Measurements from ENCODE around the gene C14orf180.

The C14orf180 gene

DNA sequence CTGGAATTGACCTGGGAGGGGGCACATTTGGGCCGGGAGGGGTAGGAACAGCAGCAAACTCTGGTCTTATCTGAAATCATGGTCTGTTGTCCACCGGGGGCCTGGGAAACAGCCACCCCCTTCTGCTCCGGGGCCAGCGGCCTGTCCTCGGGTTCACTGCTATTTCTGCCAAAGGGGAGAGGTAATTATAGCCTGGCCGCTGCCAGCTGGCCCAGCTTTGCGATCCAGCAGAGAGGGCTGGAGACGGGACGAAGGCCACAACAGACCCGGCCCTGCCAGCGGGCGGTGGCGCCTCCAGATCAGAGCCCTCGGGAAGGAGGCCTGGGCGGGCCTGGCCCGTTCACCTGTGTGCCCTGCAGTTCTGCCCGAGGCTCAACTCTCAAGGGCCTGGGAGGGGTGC, at the start of gene C14orf180:
C14orf180 (plus strand) TSS at position 258 of the 400 bp plus-strand sequence. CDS start 6,667 bp downstream, outside the sequence.
- DNase-seq (ENCODE audit: low read depth) = no peak

DNA sequence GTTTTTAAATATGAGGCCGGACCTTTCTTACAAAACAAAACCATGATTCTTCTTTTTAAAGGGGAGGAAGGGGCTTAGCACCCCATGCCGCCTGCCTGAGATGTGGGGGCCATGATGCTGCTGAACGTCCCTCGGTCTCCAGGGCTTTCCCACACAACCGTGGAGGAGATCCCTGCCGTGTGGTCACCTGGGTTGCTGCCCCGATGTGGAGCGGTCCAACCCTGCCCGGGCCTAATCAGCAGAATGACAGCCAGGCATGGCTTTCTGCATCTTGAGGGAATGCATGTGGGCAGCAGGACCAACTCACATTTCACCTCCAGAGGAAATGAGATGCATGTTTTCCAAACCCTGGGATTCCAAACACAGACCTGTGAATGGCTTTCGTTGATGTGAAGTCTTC, 48.9 kb upstream of the C14orf180 start:
- no peak for DNase-seq (ENCODE audit: low read depth)

DNA sequence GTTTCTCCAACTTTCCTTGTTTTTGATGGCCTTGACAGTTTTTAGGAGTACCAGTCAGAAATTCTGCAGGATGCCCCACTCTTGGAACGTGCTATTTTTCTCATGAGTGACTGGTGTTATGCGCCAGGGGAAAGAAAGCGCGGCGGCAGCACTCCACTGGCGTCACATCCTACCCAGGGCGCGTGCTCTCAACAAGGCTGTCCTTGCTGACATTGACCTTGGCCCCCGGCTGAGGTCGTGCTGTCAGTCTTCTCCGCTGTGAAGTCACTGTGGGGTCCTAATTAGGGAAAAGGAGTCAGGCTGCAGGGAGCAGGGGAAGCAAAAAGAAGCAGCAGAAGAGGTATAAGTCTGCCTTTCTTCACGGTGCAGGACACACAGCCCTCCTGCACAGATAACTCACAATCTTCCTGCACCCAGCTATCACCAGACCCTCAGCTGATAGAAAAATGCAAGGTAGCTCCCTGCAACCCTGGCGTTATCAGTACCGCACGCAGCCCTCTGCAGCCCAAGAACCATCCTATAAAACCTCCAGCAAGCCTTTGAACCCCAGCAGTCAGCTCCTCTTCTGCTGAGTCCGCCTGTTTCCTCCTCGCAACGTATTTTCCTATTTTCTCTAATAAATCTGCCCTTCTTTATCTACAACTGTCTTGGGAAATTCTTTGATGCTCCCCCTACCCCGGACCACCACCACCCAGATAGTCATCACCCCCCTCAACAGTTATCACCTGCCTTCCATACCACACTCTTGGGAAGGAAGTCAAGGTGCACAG, 48.0 kb upstream of the C14orf180 start:
- no peak for DNase-seq (ENCODE audit: low read depth)

DNA sequence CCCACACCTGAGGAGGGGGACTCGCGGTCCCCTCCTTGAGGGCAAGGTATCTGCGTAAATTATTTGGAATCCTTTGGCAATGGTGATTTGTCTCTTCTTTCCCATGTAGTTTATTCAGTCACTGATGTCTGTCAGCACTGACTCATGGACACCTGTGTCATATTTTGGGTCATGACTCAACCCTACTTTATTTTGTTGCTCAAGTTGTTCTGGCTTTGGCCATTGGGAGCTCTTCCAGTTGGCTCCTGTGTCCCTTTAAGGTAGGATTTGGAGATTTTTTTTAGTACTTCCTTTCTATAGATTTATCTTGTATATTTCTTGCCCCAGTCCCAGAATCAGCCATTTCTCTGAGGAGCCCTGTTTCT, 47.4 kb upstream of the C14orf180 start:
- DNase-seq (ENCODE audit: low read depth) = no peak

DNA sequence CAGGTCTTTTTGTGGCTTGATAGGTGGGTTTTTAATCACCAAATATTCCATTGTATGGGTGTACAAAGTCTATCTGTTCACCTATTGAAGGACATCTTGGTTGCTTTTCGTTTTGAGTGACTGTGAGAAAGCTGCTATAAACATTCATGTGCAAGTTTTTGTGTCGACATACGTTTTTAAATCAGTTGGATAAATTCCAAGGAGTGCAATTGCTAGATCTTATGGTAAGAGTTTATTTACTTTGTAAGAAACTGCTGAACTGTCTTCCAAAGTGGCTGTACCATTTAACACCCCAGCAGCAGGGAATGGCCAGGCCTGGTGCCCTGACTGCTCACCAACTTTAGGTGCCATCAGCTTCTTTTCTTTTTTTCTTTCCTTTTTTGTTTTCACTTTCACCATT, 45.5 kb upstream of the C14orf180 start:
- DNase-seq (ENCODE audit: low read depth) = no peak

DNA sequence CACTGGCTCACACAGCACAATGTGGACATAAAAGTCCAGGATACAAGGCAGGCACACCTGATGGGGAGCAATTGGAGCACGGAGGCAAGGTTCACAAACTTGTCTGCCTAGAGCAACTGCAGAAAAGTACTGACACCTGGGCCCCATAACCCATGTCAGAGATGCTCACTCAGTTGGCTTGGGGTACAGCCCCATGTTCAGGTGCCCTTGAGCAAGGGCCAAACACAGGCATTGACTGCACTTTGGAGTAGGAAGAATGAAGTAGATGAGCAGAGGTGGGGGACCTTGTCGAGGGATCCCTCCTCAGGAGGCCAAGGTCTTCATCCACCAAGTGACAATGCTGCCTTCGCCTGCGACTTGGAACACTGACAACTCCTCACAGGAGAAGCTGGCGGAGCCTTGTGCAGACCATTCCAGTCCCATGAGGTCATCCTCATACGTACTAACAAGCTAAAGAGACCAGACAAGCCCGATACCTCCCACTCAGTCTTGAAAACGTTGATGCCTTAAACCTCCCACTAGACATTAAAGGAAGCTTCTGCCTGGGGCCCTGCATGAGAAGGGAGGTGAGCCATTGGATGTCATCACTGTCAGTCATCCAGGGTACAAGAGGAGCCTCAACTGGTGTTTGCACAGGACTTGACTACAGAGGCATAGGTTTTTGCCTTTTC, 42.5 kb upstream of the C14orf180 start:
- DNase-seq (ENCODE audit: low read depth) = no peak

DNA sequence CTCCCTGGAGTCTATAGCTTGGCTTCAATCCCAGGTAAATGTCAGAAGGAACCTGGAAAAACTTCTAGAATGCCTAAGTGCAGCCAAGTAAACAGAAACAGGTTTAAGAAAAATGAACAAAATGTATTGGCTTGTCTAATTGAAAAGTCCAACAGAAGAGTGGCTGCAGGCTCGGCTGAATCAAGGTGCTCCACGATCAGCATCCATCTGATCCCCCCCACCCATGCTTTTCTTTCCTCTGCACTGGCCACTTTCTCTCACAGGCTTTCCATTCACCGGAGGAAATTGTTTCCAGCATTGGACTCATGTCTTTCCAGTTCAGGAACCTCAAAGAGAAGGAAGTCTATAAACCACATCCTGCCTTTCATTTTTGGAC, 42.0 kb upstream of the C14orf180 start:
- no peak for DNase-seq (ENCODE audit: low read depth)

DNA sequence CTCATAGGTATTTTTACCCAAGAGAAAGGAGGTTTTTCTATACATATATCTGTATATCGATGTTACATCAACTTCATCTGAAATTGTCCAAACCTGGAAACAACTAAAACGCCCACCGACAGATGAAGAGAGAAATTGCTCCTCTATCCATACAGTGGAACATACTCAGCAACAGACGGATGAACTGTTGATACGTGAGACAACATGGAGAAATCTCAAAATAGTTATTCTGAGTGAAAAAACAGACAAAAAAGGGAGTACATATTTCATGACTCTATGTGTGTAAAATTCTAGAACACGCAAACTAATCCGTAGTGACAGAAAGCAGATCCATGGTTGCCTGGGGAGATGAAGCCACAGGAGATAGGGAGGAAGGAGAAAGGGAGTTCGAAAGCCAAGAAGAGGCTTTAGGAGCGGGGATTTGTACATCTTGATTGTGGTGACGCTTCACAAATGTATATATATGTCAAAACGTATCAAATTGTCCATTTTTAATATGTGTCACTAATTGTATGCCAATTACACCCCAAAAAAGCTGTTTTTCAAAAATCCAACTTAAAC, 37.6 kb upstream of the C14orf180 start:
- DNase-seq (ENCODE audit: low read depth) = no peak

DNA sequence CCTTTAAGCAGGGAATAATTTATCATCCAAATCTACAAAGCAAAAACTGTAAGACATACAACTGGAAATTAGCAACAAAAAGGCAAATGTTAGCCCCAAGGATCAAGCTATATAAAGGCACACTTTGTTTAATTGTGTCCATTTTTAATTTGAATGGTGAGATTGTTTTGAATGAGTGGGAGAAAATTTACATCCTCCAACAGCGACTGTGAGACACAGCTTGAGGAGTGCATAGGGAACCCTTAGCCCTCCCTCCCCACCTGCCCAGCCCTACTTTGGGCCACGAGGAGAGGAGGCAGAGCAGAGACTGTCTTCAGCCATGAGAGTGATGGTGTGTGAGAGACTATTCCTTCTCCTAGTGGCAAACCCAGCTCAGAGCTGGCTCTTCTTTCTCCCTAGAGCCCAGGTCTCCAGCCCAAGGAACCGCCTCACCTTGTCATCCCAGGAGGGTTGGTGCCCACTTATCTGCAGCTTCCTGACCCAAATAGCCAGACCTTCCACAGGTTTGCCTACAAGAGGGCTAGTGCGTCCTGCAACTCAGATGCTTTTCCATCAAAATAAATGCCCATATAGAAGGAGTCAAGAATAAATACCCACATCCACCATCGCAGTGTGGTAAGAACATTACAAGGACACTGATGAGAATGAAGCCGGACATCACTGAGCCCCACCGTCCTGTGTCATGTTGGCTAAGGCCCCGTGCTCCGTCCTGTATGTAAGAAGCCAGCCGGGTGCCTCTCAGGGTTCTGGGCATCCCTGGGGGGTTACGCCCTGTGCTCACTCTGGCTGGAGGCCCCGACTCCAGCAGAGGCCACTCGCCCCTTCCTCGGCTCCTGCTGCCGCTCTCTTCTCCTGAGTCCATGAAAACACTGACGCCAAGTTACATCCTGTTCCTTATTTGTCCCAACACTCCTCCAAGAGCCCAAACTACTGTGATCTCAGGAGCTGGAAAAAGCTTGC, 36.4 kb upstream of the C14orf180 start:
- DNase-seq (ENCODE audit: low read depth) = no peak

DNA sequence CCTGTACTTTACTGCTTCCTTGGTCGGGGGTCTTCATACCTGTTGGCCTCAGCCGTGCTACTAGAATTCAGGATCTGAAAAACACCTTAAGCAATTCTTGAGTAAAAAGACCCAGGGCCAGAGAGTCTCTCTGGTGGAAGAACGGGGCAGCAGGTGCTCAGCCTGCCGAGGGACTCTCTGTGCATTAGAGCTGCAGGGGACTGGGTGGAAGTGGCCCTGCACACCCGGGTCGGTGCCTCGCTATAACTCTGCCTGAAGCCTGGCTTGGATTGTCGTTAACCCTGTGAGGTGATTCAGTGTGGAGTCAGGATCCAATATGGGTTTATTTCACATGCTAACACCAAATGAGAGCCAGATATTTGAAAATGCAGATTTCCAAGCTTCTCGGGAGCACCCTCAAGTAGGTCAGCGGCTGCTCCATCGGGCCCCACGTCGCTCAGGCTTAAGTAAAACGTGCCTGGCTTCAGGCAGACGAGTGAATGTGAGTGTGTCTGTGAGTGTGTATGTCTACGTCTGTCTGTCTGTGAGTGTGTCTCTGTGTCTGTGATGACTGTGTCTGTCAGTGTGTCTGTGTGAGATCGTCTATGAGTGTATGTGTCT, 35.1 kb upstream of the C14orf180 start:
- no peak for DNase-seq (ENCODE audit: low read depth)

DNA sequence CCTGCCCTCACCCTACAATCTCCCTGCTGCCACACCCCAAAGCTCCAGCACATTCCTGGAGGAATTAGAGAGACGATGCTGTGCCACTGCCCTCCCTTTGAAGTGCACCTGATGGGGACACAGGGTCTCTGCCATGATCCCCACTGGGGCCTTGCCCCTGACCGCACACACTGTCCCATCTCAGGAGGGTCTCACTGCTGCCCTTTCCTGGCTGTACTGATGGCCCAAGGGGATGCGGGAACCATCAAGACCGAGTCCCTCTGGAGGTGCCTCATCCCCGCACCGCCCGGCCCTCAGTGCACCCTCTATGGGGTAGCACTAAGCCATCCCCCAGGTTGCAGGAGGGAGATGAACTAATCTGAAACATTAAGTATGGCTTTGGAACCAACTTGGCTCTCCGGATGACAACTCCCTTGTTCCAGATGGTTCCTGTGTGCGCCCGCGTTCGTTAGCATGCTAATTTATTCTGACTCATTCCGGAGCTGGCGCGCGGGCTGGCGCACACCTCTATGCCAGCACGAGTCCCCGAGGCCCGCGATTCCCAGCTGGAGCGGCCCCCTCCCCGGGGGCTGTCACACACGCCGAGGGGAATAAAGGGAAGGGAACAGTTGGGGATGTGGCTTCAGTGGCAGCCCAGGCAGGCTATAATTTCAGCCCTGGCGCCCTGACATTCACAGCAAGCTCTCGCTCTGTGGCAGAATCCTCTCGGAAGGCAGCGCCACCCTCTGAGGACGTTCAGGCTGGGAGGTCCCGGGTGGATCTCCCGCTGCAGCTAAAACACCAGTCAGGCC, 34.2 kb upstream of the C14orf180 start:
- no peak for DNase-seq (ENCODE audit: low read depth)

DNA sequence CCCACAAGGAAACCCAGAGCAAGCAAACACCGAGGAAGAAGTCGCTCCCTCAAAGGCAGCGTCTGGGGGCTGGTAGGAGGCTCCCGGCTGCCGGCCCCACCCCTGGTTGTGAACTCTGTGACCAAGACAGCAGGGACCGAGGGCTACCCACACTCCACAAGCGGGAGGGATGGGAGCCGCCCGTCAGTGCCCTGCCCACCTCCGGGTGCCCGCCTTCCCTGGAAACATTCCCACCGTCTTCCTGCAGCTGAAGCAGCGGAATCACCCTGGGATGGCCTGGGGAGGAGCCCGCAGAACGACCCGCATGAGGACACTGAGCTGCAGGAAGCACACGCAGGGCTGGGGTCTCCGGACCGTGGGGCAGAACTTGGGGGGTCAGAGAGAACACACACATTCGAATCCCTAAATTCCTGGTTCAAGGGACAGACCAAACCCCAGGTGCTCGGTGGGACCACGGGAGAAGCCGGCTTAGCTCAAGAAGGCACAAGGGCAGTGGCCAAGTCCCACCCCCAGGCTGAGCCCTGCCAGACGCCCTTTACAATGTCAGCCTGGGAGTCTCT, 33.5 kb upstream of the C14orf180 start:
- no peak for DNase-seq (ENCODE audit: low read depth)

DNA sequence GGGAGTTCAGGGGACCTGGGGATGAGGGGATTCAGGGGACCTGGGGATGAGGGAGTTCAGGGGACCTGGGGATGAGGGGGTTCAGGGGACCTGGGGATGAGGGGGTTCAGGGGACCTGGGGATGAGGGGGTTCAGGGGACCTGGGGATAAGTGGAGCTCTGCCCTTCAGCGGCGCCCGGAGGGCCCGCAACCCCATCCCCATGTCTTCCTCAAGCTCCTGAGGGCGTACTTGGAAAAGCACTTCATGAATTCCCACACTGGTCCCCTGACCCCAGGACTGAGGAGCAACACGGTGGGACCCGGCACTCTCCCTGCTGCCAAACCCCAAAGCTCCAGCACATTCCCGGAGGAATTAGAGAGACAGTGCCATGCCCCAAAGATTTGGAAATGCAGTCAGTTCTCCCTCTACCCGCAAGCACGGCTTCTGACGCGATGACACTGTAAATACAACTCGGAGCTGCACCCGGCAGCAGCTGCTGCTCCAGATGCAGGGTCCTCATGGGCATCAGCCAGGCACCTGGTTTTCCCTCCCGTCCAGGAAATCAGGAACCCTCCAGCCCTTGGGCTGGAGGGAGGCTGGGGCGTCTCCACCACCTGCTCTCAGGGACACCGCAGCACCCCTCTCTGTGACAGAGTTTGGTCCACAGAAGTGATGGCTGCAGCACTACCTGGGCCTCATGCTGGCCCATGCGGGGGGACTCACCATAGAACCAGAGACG, 32.8 kb upstream of the C14orf180 start:
- no peak for DNase-seq (ENCODE audit: low read depth)

DNA sequence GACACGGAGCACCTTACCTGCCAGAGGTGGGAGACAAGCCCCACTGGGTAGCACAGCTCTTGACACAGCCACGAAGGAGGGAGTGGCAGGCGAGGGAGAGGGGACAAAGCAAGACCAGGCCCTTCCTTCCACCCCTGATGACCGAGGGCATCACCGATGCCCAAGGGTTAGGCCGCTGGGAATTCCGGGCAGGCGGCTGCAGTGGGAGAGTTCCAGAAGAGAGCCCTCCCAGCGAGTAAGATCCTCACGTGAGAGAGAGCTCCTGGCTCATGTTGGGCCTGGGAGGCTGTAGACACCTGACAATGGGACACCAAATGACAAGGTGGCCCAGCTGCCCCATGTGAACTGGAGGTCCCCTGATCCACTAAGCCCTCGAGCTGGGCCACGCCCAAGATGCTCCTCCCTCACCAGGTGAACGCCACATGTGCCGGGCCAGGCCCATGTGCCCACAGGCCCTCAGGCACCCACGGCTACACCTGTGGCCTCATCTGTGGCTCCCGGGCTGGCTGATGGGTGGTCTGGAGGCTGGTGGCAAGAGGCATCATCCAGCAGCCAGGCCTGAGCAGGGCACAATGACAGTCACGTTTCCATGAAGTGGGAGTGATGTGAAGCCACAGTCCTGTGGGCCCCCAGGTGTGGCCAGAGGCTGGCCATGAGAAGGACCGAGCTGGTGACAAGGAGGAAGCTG, 32.1 kb upstream of the C14orf180 start:
- no peak for DNase-seq (ENCODE audit: low read depth)

DNA sequence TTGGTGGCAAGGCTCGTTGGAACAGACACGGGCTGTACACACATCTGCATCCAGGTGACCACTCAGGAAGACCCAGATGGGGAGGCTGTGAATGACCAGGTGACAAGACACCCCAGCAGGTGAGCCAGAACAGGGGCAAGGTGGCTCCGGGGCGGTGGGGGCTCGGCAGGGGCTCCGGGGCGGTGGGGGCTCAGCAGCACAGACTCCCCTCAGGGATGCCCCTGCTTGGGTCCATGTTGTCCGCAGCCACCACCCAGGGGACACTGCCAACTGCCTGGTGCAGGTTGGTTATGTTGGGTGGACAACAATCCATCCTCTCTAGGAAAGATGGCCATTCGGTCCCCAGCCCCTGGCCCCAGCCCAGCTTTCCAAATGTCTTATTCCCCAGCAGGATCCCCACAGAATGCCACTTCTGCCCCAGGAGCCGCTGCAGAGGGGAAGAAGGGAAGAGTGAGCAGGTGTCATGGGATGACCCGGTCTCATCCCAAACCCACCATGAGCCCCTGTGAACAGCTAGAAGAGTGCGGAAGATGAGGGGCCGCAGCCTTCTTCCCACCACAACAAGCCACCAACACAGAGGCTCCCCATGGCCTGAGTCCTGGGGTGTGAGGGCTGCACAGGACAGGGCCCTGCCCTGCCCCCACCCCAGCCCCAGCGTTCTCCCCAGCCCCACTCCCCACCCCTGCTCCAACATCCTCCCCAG, 31.4 kb upstream of the C14orf180 start:
- no peak for DNase-seq (ENCODE audit: low read depth)

DNA sequence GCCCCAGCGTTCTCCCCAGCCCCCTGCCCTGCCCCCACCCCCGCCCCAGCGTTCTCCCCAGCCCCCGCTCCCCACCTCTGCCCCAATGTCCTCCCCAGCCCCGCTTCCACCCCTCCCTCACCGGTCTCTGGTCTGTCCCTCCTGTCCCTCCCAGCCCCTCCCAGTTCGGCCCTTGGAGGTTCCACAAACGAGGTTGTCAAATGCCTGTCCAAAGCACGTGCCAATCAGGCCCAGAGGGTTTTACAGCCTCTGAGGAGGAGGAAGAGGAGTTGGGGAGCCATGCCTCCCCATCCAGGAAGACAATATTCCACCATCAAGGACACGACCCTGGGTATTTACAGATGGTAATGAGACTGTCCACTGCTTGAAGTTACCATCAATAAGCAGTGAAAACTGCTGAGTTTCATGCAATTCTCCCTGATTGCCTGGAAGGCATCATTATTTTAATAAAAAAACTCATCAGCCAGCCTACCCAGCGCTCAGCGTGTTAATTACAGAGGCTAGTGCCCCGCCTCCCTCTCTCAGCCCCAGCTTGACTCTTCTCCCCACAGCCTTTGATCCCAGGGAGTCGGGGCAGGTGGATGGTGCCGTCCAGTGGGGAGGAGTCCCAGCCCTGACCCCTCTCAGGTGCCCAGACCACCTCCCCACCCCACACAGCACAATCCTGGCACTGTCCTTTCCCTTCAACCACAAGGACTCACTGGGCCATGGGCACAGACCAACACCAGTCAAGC, 30.6 kb upstream of the C14orf180 start:
- DNase-seq (ENCODE audit: low read depth) = no peak

DNA sequence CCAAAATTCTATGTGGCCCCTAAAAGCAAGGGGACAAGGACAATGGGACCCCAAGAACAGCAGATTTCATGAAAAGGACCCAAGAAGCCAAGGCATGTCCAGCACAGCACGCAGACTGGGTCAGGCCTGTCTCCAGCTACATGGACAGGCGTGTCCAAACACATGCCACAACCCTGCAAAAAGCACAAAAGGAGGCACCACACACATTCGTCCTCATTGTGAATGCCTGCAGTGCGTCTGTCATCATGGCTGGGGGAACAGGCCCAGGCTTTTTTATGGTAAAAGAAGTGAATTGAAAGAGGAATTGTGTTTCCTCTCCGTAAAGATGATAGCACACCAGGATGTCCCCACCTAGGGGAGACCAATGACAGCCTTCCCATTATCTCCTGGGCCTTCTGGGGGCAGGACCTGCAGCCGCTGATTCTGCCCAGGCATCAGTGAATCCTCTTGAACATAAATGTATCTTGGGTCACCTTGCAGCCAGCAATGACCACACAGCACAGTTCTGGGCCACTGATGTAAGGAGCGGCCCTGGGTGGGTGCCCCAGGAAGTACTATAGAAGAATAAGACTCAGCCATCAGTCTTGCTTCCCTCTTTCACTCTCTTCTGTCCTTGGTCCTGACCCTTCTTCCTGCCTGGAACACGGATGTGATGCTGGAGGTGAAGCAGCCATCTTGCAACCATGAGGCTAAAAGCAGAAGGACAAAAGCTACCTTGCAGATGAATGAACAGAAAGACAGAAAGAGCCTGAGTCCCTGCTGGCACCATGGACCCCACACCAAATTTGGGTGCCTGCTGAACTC, 29.8 kb upstream of the C14orf180 start:
- no peak for DNase-seq (ENCODE audit: low read depth)

All from activated T-helper 1 cell treated with Interleukin-2 at 50 U/mL for 16 hours (primary cell).